GM18861 (cell line): ENCODE results near the gene DYNLT4.
A peak's percentile ranks its signal among the peaks of the same experiment; 100 is the strongest.
"Not testable (repeated sequence)": the region's sequence is repeated elsewhere in the genome, so short reads cannot be mapped to it uniquely, and the experiment has no call there.

ENCODE experiments used
- ATAC-seq: cut with Tn5 transposase; IDR thresholded peaks from one replicate; pipeline ENCODE4 v1.9.1; 2021; ENCODE audit not compliant: unreplicated experiment

Gene DYNLT4, protein sequence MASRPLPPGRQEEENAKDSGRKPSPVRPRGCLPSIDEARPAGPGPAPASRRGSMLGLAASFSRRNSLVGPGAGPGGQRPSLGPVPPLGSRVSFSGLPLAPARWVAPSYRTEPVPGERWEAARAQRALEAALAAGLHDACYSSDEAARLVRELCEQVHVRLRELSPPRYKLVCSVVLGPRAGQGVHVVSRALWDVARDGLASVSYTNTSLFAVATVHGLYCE

DNA sequence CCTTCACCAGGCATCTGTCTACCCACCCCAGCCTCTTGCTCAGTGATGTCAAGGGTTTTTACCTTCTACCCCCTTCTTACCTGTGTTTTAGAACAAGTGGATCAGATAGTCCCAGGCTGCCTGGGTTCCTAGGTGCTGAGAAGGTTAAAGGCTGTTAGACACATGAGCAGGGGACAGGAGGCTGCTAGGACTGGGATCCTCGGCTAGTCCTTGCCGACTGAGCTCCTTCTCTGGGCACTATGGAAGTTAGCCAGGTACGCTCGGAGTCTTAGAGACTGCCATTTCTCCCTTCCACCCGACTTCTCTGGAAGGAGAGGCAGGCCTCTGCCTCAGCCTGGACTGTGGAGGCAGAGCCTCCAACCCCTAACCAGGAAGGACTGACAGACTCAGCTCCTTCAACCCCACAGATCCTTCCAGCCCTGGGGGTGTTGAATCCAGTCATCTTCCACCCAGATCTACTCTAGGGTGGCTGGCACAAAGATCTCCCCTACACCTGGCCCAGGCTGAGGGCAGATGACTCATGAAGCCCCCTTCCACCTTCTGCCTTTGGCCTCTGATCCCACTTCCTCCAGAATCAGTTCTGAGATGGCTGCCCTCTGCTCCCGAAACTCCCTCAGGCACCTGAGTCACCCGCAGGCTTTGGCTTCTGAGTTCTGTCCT, at the start of gene DYNLT4:
DYNLT4 (minus strand) TSS at position 648 of the 660 bp plus-strand sequence. CDS start 683 bp downstream, outside the sequence.
- no peak for ATAC-seq

DNA sequence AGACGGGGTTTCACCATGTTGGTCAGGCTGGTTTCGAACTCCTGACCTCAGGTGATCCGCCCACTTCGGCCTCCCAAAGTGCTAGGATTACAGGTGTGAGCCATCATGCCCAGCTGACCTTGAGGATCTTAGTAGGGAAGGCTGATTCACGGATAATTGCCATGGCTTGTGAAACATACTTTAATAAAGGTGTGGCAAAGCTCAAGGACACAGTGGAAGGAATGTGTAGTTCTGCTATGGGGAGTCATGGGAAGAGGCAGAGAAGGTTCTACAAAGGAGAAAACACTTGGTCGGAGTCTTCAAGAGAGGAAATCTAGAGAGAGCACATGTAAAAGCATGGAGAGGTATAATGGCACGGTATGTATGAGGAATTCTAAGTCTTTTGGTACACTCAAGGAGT, 48.6 kb upstream of the DYNLT4 start:
- no peak for ATAC-seq

DNA sequence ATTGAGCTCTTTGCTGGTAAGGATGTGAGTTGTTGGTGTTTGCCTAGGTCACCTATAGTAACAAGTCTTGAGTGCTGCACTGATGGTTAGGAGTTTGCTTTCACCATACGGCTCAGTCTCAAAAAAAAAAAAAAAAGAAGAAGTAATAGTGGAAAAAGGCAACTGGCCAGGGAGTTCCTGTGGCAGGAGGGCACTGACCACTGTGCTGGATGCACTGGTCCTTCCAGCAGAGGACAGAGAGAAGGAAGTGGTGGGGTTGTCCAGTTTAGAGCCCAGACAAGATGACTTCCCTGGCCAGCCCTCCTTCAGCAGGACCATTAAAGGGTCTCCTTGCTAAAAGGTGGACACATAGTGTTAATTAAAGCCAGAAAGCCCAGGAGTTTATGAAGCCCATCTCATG, 47.8 kb upstream of the DYNLT4 start:
- no peak for ATAC-seq

DNA sequence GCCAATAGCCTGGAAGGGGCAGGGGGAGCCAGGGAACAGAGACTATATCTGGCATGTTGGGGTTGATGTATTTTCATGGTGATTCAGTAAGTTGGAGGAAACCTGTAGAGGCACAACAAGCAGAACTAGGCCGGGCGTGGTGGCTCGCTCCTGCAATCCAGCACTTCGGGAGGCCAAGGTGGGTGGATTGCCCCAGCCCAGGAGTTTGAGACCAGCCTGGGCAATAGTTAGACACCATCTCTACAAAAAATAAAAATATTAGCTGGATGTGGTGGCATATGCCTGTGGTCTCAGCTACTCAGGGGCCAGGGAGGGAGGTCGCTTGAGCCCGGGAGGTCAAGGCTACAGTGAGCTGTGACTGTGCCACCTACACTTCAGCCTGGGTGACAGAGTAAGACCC, 46.0 kb upstream of the DYNLT4 start:
- no peak for ATAC-seq

DNA sequence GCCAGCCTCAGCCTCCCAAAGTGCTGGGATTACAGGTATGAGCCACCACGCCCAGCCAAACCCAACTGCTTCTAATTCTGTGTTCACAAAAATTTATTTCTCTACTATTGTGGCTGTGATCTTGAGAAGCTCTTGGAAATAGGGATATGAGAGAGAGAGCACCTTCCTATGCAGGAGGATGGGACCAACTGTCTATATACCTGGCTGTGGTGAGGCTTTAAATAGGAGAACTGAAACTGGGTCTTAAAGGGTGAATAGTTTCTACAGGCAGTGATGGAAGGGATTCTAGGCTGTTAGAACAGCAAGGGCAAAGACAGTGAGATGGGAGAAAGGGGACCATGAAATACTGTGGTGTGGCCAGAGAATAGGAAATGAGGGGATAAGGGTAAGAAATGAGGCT, 44.2 kb upstream of the DYNLT4 start:
- ATAC-seq = no peak

DNA sequence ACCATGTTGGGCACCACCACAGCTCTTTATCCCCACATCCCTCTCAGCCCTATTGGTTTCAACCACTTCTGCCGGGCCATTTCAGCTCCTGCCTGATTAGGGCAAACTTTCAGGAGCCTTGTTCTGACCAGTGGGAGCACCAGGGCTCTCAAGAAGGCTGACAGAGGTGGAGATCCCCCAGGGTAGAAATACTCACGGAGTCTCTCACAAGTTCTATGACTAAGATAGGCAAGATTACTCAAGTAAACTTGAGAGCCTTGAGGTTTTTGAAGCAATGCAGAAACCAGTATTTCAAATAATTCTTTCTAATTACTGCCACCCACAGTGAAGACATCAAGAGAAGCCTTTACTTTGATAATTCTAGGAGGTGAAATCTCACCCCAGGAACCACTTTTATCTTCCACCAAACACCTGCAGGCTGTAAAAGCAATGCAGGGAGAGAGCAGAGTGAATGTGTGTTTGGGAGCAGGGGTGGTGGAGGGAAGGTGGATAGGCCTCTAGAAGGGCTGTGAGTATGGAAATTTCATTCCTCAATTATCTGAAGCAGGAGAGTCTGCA, 42.5 kb upstream of the DYNLT4 start:
- ATAC-seq = no peak

DNA sequence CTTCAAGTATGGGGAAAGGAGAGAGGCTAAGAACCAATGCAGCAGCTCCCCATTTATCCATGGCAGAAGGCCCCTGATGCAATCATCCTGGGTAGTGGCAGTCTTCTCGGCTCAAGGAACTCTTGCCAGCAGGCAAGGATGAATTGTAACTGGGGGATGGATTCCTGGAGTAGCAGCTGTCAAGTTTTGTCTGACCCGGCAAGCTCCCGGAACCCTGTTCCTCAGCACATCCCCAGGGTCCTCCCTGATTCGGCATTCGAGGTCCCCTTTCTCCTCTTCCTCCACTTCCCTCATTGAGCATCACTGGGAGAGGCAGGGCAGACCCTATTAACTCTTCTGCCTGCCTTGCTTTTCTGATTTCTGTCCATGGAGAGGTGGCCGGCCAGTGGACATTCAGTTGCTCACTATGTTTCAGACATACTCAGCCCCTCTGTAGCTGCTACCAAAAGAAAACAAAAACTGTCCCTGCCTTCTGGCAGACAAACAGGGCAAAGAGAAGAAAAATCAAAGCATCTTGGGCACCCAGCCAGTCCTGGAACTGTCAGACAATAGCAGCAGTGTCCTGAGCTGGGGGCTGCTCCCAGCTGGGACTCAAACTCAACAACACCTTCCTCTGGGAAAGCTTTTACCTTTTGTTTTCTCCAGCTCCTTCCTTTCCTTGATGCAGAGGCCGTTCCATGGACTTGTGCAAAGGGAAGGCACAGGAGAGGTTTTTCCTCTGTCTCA, 41.5 kb upstream of the DYNLT4 start:
- no peak for ATAC-seq

DNA sequence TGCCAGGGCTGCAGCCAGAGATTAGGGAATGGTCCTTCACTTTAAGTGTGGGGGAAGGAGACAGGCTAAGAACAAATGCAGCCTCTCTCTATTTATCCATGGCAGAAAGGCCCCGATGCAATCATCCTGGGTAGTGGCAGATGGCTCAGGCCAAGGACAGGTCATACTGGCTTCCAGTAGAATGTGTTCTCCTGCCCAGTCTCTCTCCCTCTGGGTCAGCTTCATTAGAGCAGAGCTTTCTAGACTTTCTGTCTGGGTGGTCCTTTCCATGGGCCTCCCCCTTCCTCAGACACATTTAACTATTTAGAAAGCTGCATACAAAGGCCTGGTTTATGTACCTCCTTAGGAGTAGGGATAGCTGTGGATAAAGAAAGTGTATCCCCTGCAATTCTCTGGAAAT, 40.7 kb upstream of the DYNLT4 start:
- no peak for ATAC-seq

DNA sequence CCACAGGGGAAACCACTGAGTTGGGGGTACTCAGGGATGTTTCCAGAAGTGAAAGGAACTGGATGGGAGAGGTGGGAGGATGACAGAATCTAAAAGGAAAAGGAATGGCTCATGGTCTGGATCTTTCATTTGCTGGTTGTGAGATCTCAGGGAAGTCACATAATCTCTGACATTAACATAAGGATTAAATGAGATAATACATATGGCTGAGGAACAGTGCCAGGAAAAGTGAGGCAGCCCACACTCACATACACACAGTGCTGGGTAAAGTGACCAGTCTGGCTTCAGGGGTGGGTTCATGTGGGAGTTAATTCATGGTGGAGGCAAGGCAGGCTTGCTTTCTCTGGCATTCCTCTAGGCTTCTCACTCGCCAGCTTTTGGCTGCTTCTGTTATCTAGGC, 39.8 kb upstream of the DYNLT4 start:
- ATAC-seq = no peak

DNA sequence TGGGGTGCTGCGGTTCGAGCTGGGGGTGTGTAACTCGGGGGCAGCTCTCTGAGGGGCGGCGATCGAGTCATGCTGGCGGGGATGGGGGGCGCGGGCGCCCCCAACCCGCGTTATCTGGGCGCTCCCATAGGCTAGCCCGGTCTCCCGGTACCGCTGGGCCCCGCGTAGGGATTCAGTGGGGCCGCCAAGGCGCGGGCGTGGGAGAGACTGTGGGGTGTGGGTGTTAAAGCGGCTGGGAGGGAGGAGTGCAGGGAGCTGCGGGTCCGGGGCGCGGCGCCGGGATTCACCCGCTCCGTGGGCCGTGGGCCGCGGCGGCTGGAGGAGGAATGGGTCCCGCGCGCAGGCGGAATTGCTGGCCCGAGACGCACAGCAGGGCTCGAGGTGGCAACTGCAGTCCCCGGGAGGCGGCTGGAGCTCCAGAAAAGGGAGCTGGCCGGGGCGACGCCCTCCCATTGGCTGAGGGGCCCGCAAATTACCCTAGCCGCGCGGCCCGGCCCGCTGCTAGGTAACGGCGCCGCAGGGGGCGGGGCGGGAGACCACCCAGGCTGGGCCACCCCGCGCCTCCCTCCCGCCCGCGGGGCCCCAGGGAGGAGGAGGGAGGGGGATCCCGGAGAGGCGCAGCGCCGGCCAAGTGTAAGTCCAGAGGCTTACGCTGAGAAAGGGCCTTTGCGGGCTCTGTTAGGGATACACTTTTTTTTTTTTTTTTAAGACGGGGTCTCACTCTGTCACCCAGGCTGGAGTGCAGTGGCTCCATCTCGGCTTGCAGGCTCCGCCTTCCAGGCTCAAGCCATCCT, 35.9 kb upstream of the DYNLT4 start, which contains the start of gene PTCH2:
PTCH2 (minus strand) TSS at position 392 of the 794 bp plus-strand sequence; CDS start at position 71, 321 bp downstream.
- no peak for ATAC-seq

DNA sequence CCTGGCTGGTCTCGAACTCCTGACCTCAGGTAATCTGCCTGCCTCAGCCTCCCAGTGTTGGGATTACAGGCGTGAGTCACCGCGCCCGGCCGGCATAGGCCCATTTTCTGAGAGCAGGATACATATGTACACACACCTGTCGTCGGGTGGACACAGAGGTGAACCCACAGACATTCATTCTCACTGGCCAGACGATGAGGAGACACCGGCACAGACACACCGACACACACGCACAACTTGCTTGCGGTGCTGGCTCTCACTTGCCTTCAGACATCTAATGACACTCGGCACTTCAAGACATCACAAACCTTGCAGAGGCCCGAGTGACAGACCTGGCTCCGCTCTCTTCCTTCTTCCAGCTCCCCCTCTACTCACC, 35.3 kb upstream of the DYNLT4 start:
- ATAC-seq = no peak

DNA sequence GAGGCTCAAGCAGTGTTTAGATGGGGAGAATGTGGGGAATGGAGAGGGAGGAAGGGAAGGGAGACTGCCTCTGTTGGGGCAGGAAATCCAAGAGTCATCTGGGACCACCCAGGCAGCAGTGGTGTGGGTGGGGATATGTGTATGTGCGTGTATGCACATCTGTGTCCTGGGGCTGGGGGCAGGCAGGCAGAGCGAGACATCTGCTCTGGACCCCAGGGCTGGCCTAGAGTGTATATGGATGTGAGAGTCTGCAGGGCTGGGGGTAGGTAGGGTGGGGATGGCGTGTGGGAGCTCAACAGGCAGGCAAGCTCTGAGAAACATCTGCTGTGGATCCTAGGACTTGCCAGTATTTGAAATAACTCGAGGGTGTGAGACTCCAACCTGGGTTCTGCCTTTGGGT, 32.4 kb upstream of the DYNLT4 start:
- no peak for ATAC-seq

DNA sequence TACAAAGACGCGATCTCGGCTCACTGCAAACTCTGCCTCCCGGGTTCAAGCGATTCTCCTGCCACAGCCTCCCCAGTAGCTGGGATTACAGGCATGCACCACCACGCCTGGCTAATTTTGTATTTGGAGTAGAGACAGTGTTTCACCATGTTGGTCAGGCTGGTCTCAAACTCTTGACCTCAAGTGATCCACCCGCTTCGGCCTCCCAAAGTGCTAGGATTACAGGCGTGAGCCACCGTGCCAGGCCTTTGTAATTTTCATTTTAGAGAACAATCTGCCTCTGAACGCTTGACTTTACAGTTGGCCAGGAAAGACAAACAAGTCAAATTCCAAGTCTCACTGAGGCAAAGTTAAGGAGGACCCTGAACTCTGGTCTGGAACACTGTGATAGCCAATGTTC, 31.1 kb upstream of the DYNLT4 start:
- ATAC-seq = not testable (repeated sequence)

DNA sequence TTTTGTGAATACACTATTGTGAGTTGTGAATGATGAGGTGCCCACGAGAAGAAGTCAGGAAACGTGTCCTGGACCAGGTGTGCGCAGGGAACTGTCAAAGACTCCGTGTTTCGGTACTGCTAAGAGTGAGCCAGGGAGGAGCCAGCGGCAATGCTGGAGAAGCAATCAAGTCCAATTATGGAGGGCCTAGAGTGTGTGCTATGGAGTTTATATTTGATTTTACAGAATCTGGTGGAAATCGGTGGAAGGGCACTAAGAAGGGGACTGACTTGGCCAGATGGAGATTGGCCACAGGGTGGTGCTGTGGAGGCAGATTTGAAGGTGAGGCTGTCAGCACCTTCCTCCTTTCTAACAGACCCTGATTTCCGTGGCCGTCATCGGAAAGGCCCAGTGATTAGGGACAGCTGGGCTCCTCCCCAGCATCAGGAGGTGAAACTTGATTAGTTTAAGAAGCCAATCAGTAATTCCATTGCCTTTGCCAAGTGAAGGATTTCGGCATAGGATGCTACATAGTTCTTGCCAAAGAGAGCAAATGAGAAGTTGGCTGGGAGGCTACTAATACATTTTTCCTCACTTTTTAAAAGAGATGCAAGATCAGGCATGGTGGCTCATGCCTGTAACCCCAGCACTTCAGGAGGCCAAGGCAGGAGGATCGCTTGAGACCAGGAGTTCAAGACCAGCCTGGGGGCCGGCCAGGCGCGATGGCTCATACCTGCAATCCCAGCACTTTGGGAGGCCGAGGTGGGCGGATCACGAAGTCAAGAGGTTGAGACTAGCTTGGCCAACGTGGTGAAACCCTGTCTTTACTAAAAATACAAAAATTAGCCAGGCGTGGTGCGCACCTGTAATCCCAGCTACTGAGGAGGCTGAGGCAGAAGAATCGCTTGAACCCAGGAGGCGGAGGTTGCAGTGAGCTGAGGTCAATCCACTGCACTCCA, 28.9 kb upstream of the DYNLT4 start:
- ATAC-seq = peak; percentile 78

DNA sequence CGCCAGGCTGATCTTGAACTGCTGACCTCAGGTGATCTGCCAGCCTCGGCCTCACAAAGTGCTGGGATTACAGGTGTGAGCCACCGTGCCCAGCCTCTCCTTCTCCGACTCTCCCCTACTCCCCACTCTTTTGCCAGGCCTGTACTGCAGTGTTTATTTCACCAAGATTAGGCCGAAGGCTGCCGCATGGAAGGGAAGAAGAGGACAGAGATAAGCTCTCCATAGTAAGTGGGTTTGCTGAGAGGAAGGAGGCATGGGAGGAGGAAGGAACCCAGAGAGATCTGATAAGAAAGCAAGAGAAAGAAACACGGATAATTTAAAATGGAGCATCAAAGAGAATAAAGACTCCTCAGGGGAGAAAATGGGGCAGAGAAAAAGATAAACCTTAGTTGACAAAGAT, 27.2 kb upstream of the DYNLT4 start:
- ATAC-seq = no peak

DNA sequence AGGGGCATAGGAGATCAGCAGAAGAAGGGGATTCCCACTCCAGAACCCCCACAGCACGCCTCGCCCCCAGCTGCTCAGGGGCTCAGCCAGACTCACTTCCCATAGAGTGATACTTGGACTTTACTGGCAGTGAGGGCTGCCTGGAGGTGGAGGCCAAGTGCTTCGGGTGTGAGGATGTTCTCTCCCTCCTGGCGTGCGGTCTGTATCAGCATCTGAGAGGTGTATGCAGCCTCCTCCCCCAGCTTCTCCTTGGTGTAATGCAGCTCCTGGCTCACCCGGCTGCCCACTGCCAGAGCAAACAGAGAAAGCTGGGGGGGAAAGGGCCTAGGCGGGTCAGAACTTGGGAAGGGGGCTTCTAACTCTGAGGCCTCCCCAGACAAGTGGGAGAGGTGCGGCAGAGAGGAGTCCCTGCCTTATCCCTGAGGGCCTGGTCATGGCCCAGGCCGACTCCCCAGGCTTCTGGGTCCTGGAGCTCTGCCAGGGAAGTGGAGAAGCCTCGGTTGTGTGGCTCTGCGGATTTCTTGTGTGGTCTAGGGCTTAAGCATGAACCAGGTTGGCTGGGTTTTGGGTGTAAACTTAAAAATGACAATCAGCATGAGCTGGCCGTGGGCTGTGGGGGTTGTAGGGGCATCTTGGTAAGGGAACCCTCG, 25.0 kb upstream of the DYNLT4 start:
- no peak for ATAC-seq

DNA sequence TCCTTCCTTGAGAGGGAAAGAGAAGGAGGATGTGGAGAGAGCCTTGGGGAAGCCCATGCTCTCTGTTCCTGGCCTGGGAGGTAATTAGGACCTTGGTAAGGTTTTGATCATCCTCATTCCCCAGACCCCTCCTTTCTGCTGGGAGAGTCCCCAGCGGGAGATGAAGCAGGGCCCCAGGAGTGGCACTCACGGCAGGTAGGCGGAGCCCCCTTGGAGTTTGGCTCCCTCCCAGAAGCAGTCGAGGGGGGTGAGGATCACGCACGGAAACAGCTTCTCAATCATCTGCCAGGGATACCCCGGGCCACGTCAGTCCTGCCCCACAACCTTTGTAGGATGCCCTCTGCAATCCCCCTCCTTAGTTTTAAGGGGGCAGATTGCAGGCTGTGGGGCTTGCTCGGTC, 24.4 kb upstream of the DYNLT4 start:
- no peak for ATAC-seq

DNA sequence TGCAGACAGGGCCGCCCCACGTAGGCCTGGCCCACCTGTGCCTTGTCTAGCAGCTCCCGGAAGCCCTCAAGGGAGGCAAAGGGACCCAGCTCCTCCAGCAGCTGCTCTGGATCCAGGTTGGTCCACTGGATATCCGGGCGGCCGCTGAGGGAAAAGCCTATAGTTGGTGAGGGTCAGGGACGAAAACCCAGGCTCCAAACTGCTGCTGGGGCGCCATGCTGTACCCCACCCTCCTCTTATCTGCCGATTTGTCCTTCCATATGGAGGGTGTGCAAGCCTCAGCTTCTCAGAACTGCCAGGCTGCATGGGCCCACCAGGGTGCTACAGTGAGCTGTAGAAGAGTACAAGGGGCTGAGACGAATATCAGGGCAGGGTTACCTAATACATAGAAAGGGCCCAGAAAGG, 23.8 kb upstream of the DYNLT4 start:
- no peak for ATAC-seq
